HG03060 (cell line): Measurements from ENCODE around the gene CGB8.

Source experiments
- ATAC-seq: cut with Tn5 transposase; IDR thresholded peaks from one replicate; pipeline ENCODE4 v1.9.1; 2021; ENCODE audit warnings: low read depth, moderate number of reproducible peaks; ENCODE audit not compliant: unreplicated experiment

The CGB8 gene

DNA sequence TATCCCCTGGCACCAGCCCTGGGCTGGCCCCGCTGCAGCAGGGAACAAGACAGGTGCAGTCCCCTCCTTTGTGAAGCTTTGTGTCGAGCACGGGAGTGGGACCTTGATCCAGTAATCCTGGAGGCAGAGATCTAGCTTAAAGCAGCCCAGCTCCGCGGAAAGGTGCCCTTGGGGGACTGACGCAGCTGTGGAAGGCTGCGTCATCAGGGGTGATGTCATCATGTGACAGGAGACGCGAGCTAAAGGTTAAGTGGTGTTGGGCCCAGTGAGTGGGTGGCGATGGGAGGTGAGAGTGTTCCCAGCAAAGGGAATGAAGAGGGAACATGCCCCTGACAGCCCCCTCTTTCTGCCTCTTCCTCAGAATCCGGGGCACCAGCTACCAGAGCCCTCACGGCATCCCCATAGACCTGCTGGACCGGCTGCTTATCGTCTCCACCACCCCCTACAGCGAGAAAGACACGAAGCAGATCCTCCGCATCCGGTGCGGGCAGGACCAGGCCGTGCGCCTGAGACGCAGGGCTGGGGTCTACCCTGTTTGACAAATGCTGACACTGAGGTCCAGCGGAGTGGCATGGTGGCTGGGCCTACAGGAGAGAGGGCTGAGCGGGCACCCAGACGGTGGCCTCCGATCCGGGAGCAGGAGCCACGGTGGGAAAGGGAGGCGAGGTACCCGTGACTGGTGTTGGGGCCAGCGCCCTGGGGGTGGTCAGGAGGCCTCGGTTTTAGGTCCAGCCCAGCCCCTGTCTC, 34.6 kb downstream of the CGB8 start:
- no peak for ATAC-seq

DNA sequence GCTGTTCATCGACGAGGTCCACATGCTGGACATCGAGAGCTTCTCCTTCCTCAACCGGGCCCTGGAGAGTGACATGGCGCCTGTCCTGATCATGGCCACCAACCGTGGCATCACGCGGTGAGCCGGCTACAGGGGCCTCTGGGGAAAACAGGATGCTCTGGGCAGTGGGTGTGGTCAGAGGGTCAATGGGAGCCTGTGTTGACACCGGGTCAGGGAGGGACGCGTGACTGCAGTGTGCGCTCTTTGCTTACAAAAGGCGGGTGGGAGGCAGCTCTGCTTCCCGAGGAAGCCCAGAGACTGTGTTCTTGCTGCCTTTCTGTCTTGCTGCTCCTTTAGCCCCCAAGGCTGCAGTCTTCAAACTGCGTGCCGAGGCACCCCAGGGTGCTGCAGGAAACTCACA, 37.7 kb downstream of the CGB8 start:
- no peak for ATAC-seq

DNA sequence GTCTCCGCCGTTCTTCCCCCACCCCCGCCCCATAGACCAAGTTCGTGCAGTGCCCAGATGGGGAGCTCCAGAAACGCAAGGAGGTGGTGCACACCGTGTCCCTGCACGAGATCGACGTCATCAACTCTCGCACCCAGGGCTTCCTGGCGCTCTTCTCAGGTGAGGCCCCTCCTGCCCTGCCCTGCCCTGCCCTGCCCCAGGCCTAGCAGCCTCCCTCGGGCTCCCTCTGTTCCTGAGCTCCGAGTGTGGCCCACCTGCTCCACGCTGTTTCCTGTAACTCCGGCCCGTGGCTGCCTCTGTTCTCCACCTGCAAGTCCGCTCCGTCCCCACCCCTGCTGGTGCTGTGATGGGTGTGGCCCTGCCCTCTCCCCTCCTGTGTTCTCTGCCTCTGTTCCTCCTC, 38.5 kb downstream of the CGB8 start:
- ATAC-seq = no peak

DNA sequence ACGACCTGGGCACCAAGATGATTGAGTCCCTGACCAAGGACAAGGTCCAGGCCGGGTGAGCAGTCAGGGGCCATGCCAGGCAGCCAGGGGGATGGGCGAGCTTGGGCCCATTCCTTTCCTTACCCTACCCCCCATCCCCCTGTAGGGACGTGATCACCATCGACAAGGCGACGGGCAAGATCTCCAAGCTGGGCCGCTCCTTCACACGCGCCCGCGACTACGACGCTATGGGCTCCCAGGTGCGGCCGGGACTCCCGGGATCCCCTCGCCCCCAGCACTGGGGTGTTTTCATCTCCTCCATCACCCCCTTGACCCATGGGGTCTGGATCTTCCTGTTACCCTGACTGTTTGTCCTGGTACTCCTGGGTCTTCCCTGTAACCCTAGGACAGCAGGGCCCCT, 39.1 kb downstream of the CGB8 start:
- ATAC-seq = no peak

DNA sequence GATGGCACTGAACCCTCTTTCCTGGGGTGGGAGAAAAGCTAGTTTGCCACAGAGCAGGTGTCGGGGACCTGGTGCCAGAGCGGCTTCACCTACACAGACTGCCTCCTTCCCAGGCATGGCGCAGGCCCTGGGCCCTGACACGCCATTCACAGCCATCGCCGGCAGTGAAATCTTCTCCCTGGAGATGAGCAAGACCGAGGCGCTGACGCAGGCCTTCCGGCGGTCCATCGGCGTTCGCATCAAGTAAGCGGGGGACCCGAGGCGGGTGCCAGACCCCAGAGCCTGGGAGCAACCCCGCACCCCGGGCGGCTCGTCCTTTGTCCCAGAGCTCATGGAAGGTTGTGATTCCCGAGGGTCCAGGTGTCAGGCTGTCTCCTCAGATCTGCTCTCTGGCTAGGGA, 42.0 kb downstream of the CGB8 start:
- ATAC-seq = no peak

DNA sequence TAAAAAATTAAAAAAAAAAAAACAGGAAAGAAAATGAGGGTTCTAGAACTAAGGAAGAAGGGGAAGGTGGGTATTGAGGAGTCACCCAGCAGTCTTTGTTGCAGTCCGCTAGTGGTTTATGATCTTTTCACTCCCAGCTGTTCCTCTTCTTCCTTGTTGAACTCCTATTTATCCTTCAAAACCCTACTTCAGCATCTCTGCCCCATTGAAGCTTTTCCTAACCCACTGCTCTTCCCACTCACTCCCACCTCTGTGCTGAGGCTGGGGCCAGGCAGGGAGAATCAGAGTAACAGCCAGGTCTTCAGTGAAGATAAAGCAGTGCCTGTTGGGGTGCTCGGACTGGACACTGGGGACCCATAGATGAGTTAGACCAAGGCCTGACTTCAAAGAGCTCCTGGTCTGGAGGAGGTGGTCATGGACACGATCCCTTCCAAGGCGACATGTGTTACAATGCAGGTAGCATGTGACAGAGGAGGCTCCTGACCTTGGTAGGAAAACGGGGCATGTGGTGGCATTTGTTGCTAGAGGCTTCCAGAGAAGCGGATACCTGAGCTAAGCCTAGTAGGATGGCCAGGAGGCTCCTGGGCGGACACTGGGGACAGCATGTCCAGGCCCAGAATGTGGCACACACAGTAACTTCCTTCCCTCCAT, 43.8 kb downstream of the CGB8 start:
- no peak for ATAC-seq

DNA sequence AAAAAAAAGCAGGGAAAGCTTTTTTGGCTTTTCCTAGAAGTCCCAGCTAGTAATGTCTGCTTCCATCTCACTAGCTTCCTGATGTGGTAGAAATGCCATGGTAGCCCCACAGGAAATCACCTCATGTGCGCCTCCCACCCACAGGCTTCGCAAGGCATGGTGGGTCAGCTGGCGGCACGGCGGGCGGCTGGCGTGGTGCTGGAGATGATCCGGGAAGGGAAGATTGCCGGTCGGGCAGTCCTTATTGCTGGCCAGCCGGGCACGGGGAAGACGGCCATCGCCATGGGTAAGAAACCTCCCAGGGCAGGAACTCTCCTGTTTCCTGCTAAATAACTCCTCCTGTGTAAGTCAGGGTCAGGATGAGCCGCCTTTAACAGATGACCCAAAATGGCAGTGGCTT, 44.8 kb downstream of the CGB8 start:
- ATAC-seq = no peak

DNA sequence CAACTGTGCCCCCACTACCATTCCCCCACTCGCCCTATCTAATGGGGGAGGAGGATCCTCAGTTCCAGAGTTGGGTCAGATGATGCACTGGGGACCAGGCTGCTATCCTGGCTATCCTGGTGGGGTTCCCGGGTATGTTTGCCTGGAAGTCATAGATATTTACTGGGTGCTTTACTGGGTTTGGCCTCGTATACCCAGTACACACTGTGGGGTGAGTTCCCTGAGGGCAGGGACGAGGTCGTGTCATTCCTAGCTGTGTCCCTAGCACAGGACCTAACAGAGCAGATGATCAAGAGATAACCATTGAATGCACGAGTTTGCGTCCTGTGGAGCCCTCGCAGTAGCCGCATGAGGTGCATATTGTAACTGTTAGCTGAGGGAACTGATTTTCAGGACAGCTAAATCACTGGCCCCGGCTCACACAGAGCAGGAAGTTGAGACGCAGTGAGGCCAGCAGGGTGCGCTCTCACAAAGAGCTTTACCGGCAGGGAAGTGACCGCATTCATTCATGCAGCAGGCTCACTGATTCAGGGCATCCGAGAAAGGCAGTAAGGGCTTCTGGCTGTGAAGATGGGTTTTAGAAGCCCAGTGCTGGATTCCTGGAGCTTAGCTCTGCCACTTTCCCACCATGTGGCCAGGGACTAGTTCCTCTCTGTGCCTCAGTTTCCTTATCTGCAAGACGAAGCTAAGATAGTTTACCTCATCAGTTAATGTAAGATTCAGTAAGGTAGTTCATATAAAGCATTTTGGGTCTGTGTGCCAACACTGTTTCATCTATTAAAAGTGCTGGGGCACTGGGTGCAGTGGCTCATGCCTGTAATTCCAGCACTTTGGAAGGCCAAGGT, 49.2 kb downstream of the CGB8 start:
- ATAC-seq = no peak

DNA sequence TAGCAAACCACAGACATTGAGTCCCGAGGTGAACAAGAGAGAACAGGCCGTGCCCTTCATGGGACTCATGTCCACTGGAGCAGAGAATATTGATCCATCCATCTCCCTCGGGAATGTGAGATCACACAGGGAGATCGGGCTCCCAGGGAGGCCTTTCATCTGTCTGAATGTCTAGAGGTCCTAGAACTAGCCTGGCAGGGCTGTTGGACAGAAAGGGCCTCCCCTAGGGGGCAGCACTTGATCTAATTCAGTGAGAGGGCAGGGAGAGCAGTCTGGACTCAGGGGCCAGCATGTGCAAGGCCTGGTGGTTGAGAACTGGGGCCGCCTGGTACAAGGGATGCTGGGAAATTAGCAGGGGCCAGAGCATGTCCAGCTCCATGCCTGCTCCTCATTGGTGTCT, 50.9 kb downstream of the CGB8 start:
- ATAC-seq = no peak
